Sigmoid colon (tissue), 4 donors: ENCODE measurements around the gene GSTA1.

Experiments
- POLR2A ChIP-seq, 2 donors: fragments of 450-650 bp; IDR thresholded peaks; one replicate each; pipeline ENCODE4 v1.6.1; 2016; ENCODE audit warnings: antibody characterized with exemption in 2 of 2, mild to moderate bottlenecking in 2 of 2, moderate library complexity in 2 of 2
- POLR2AphosphoS5 ChIP-seq, 4 donors: sonication (generic); formaldehyde crosslinking; IDR thresholded peaks; one replicate each; pipeline ENCODE4 v1.6.1; 2017; ENCODE audit warnings: antibody characterized with exemption in 4 of 4
- TF ChIP-seq, protein P1 (sequence below), 4 experiments: fragments of 450-650 bp in 3 of 4; fragments of 200-600 bp in 1 of 4; IDR thresholded peaks; one replicate each; pipeline ENCODE4 v1.5.1; 2016 to 2019; ENCODE audit warnings: antibody characterized with exemption in 4 of 4, mild to moderate bottlenecking in 3 of 4, moderate library complexity in 2 of 4

DNA sequence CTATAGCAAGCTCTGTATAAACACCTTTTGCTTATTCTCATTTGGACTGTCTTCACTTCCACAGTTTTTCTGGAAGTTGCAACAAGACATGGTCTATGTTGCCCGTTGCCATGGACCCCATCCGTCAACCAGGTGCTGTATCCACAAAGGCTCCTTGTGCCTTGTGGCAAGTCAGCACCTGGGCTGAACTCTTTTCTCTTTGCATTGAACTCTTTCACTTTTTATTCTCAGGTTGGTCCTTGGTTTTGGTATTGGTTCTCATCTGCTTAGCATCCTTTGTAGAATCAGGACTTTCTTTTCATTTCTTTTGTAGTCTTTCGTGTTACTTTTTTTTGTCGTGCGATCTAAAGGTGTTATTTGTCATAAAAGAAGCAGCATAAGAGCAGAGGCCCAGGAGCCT lies 5.0 kb upstream of the GSTA1 start:
- TF ChIP-seq, protein P1, sequence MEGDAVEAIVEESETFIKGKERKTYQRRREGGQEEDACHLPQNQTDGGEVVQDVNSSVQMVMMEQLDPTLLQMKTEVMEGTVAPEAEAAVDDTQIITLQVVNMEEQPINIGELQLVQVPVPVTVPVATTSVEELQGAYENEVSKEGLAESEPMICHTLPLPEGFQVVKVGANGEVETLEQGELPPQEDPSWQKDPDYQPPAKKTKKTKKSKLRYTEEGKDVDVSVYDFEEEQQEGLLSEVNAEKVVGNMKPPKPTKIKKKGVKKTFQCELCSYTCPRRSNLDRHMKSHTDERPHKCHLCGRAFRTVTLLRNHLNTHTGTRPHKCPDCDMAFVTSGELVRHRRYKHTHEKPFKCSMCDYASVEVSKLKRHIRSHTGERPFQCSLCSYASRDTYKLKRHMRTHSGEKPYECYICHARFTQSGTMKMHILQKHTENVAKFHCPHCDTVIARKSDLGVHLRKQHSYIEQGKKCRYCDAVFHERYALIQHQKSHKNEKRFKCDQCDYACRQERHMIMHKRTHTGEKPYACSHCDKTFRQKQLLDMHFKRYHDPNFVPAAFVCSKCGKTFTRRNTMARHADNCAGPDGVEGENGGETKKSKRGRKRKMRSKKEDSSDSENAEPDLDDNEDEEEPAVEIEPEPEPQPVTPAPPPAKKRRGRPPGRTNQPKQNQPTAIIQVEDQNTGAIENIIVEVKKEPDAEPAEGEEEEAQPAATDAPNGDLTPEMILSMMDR (IDR thresholded peaks at IDR 0.05) = no peak
- TF ChIP-seq POLR2AphosphoS5 (IDR thresholded peaks at IDR 0.05) (no peak), POLR2A (IDR thresholded peaks at IDR 0.05) (no peak)
